NOMO-1 treated with DMSO at 0.1 percent for 48 hours (cell line): ENCODE data around the gene SPECC1.
"Not testable (repeated sequence)": the region's sequence is repeated elsewhere in the genome, so short reads cannot be mapped to it uniquely, and the experiment has no call there.

Experiments
- DNase-seq: peaks from one replicate; lab custom pipeline; 2025; ENCODE audit not compliant: unreplicated experiment; lab: John Stamatoyannopoulos, UW

SPECC1 gene

DNA sequence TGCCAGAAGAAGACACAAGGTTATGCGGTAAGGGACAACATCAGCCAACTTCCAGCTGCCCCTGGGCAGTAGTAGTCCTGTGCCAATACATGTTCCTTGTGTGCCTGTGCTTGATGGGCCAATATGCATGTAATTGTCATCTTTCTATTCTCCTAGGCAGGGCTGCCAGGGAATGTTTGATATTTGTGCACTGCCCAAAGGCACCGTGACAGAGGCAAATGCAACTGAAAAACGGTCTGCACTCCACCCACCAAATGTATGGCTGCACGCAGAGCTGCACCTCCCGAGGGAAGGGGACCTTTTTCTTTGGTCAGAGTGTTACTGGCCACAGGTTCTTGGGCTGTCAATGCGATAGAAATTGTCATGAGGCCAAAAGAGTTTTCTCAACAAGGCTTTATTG is 251.1 kb downstream of the SPECC1 start:
- no peak for DNase-seq

GRCh38 chr17:20262226-20263114 is 253.3 kb downstream of the SPECC1 start:
- no peak for DNase-seq

DNA sequence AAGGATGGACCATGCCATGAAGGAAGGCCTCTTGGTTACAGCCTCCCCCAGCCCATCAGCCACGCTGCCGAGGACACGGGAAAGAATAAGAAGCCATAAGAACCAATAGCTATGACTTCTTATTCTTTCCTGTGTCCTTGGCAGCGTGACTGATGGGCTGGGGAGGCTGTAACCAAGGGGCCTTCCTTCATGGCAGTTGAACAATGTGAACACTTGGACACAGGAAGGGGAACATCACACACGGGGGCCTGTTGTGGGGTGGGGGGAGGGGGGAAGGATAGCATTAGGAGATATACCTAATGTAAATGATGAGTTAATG is 253.9 kb downstream of the SPECC1 start:
- not testable (repeated sequence) for DNase-seq

GRCh38 chr17:20263595-20263994 is 254.4 kb downstream of the SPECC1 start:
- no peak for DNase-seq

- no peak for DNase-seq
Observed at GRCh38 chr17:20264996-20265395, 255.8 kb downstream of the SPECC1 start.

DNA sequence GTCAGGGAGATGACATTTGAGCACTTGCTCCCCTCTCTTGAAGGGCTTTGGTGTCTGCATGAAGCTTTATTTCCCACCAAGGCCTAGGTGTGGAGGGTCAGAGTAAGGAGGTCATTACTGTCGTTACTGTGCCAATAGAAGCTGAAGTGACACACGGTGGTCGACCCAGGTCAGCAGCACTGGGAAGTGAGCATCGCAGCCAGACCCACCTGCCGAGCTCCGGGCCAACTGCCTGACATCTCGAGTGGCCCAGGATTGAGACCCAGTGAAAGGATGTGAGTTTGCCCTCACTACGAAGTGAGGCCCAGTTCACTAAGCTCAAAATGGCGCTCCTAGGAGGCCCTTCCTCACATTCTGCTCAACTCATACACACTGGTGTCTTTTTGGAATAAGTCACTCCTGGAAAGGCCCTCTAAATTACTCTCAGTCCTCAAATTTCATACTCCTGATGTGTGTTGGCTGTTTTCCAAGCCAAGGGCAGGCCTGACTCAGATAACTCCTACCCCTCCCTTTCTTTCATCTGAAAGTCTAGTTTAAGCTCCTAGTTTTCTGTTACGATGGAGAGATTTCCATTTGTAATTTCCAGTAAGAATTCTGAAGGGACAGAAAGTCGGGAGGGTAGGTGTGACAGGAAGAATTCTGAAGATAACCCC is 257.8 kb downstream of the SPECC1 start:
- DNase-seq: no peak

GRCh38 chr17:20267459-20267842 is 258.3 kb downstream of the SPECC1 start:
- no peak for DNase-seq

- DNase-seq: no peak
Observed at GRCh38 chr17:20270369-20270768, 261.2 kb downstream of the SPECC1 start.

DNA sequence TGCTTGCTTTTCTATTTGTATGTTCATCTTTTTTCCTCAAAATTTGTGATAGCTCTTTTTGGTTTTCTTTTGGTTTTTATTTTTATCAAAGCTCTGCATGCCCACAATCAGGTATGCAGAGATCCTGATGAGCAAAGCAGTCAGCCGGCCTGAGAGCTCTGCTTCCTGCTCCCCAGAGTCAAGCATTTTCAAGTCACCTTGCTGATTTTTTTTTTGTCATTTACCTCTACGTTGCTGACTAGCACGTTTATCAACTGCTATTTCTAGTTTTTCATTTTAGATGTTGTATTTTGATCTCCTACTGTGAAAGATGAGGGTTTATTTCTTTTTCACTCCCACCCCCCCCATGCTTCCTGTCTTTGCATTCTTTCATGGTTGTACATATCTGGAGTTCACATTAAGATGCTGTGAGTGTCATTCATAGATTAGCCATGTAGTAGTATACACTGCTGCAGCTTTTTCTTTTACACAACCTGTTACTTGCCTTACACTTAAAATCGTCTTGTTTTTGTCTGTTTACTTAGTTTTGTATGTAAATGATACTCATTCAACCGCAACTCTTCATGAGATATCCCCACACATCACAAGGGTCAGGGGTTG is 262.0 kb downstream of the SPECC1 start:
- DNase-seq: no peak

- no peak for DNase-seq
Observed at GRCh38 chr17:20273741-20274500, 264.8 kb downstream of the SPECC1 start.

- DNase-seq: no peak
Observed at GRCh38 chr17:20275653-20276052, 266.5 kb downstream of the SPECC1 start.

- DNase-seq: peak; percentile 7
Observed at GRCh38 chr17:20276421-20276820, 267.3 kb downstream of the SPECC1 start.

- no peak for DNase-seq
Observed at GRCh38 chr17:20278805-20279204, 269.6 kb downstream of the SPECC1 start.

- DNase-seq: no peak
Observed at GRCh38 chr17:20279631-20280030, 270.5 kb downstream of the SPECC1 start.

DNA sequence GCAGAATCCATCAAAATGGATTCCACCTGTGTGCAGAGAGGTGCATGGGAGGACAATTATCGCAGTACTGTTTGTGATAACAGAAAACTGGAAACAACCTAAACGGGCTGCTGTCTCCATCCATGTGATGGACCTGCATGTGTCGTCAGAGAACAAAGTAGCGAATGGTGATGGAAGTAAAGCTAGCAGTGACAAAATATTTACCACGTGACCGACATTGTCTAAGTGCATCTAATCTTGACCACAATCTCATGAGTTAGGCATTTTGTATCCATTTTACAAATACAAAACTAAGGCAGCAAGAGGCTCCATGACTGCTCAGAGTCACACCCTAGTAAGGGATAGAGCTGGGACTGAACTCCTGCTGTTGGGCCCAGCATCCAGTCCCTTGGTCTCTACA is 270.9 kb downstream of the SPECC1 start:
- DNase-seq: no peak

- peak; percentile 92 for DNase-seq
Observed at GRCh38 chr17:20280851-20281250, 271.7 kb downstream of the SPECC1 start.

DNA sequence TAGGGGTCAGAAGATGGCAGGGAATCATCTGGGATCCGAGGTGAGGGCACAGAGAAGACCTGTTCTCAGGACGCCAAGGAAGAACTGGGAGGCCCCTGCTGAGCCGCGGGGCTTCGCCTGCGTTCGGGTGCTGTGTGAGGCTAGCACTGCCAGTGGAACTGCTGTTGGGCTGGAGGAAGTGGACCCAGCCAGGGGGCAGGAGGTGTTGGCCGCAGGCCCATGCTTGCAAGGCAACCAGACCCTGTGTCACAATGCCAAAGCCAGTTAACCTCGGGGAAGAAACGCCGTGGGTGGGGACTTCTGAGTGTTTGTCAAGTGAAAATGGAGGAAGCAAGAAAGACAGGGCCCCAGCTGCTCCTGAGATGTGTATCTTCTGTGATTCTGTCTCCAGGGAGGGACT is 272.7 kb downstream of the SPECC1 start:
- DNase-seq: peak; percentile 84

DNA sequence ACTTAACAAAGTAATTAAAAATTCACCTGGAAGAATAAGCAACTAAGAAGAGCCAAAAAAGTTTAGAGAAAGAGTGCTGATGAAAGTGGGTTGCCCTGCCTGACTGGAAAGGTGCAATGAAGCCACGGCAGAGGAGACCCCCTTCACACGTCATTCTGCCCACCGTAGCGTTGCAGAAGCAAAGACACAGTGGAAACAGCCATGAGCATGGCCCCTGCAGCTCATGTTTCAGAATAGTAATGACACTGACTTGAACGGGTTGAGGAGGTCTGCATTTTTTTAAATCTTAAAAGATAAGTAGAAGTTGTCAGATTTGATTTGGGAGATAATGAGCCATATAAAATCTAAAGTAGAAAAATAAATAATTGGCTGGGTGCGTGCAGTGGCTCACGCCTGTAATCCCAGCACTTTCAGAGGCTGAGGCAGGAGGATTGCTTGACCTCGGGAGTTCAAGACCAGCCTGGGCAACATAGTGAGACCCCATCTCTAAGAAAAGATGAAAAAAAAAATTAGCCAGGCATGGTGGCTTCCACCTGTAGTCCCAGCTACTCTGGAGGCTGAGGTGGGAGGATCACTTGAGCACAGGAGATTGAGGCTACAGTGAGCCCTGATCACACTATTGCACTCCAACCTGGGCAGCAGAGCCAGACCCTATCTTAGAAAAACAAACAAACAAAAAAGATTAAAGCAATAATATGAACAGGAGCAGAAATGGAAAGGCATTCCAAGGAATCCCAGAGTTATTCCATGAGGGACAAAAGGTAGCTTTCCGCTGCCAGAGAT is 273.6 kb downstream of the SPECC1 start:
- no peak for DNase-seq

DNA sequence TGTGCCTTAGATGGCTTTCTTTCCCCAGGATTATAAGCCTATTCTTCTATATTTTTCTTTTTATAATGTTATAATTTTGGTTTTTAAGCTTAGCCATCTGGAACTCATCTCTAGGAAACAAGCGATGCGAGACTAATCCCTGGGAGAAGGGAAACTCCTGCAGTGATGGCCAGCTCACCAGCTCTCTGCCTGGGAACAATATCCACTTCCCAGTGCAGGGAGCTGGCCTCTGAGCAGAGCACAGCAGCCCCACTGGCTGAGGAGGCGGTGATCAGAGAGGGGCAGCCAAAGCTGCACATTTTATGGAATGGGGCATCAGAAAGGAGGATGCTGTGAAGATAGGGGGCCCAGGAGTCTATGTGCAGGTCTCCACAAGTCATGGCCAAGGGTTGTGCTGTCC is 274.9 kb downstream of the SPECC1 start:
- DNase-seq: no peak

GRCh38 chr17:20284570-20285295 is 275.6 kb downstream of the SPECC1 start:
- no peak for DNase-seq
